ENCODE data around the gene CEBPE.

CEBPE gene

GRCh38 chr14:23089498-23090253, 29.4 kb downstream of the CEBPE start:
- TF ChIP-seq SNAI2 (CRISPR knock-in tag; IDR thresholded peaks at IDR 0.05) (no peak), ZC3H10 (CRISPR knock-in tag; IDR thresholded peaks at IDR 0.05) (no peak), ZFP3 (CRISPR knock-in tag; IDR thresholded peaks at IDR 0.05) (no peak), POU6F1 (CRISPR knock-in tag; IDR thresholded peaks at IDR 0.05; ENCODE audit: borderline replicate concordance, low read depth) (no peak), RARB (CRISPR knock-in tag; IDR thresholded peaks at IDR 0.05) (no peak), ZNF565 (CRISPR knock-in tag; conservative IDR thresholded peaks at IDR 0.05; ENCODE audit: low read depth) (no peak), PPARA (CRISPR knock-in tag; IDR thresholded peaks at IDR 0.05; ENCODE audit: borderline replicate concordance) (no peak), ZFP30 (CRISPR knock-in tag; IDR thresholded peaks at IDR 0.05) (no peak), BACH2 (CRISPR knock-in tag; IDR thresholded peaks at IDR 0.05; ENCODE audit: borderline replicate concordance) (no peak), OSR1 (CRISPR knock-in tag; IDR thresholded peaks at IDR 0.05) (no peak), TOX (CRISPR knock-in tag; IDR thresholded peaks at IDR 0.05; ENCODE audit: borderline replicate concordance) (no peak), ESRRG (CRISPR knock-in tag; IDR thresholded peaks at IDR 0.05) (no peak), ARNTL (CRISPR knock-in tag; IDR thresholded peaks at IDR 0.05; ENCODE audit: borderline replicate concordance, low read depth) (no peak), CSDC2 (CRISPR knock-in tag; IDR thresholded peaks at IDR 0.05) (no peak), ZNF70 (CRISPR knock-in tag; IDR thresholded peaks at IDR 0.05) (no peak), GLIS3 (CRISPR knock-in tag; IDR thresholded peaks at IDR 0.05) (no peak)
- TF ChIP-seq, protein P1, sequence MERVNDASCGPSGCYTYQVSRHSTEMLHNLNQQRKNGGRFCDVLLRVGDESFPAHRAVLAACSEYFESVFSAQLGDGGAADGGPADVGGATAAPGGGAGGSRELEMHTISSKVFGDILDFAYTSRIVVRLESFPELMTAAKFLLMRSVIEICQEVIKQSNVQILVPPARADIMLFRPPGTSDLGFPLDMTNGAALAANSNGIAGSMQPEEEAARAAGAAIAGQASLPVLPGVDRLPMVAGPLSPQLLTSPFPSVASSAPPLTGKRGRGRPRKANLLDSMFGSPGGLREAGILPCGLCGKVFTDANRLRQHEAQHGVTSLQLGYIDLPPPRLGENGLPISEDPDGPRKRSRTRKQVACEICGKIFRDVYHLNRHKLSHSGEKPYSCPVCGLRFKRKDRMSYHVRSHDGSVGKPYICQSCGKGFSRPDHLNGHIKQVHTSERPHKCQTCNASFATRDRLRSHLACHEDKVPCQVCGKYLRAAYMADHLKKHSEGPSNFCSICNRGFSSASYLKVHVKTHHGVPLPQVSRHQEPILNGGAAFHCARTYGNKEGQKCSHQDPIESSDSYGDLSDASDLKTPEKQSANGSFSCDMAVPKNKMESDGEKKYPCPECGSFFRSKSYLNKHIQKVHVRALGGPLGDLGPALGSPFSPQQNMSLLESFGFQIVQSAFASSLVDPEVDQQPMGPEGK (CRISPR knock-in tag; IDR thresholded peaks at IDR 0.05; ENCODE audit: borderline replicate concordance), result no peak
- ATAC-seq, result no peak

DNA sequence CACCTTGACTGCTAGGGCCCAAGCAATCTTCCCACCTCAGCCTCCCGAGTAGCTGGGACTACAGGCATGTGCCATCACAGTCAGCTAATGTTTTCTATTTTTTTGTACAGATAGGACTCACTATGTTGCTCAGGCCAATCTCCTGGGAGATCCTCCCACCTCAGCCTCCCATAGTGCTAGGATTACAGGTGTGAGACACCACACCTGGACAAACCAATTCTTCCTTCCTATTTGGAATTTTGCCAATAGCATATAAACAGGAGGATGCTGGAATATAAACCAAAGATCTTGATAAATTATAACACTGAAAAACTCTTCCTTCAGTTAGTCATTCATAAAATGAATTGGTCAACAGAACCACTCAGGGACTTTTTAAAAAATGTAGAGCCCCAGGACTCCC, 32.5 kb downstream of the CEBPE start:
- no peak for ATAC-seq

More for the DNA sequence above, 32.5 kb downstream of the CEBPE start:
- TF ChIP-seq RARB (CRISPR knock-in tag; IDR thresholded peaks at IDR 0.05), result no peak
- TF ChIP-seq ZNF565 (CRISPR knock-in tag; conservative IDR thresholded peaks at IDR 0.05; ENCODE audit: low read depth), result no peak
- TF ChIP-seq ISL1 (CRISPR knock-in tag; IDR thresholded peaks at IDR 0.05), result no peak
- no peak for TF ChIP-seq TOX (CRISPR knock-in tag; IDR thresholded peaks at IDR 0.05; ENCODE audit: borderline replicate concordance)
- TF ChIP-seq CSDC2 (CRISPR knock-in tag; IDR thresholded peaks at IDR 0.05), result no peak
- TF ChIP-seq, protein P1 (CRISPR knock-in tag; IDR thresholded peaks at IDR 0.05; ENCODE audit: borderline replicate concordance), result no peak
- no peak for TF ChIP-seq TSHZ2 (CRISPR knock-in tag; IDR thresholded peaks at IDR 0.05)
- no peak for TF ChIP-seq GLIS3 (CRISPR knock-in tag; IDR thresholded peaks at IDR 0.05)
- no peak for TF ChIP-seq OSR1 (CRISPR knock-in tag; IDR thresholded peaks at IDR 0.05)
- TF ChIP-seq ESRRG (CRISPR knock-in tag; IDR thresholded peaks at IDR 0.05), result no peak
- no peak for TF ChIP-seq ZFP30 (CRISPR knock-in tag; IDR thresholded peaks at IDR 0.05)
- TF ChIP-seq ZNF8 (CRISPR knock-in tag; IDR thresholded peaks at IDR 0.05), result no peak
- no peak for TF ChIP-seq ZC3H10 (CRISPR knock-in tag; IDR thresholded peaks at IDR 0.05)
- no peak for TF ChIP-seq SNAI2 (CRISPR knock-in tag; IDR thresholded peaks at IDR 0.05)
- TF ChIP-seq ZNF70 (CRISPR knock-in tag; IDR thresholded peaks at IDR 0.05), result no peak
- TF ChIP-seq ZFP3 (CRISPR knock-in tag; IDR thresholded peaks at IDR 0.05), result no peak
- no peak for TF ChIP-seq POU6F1 (CRISPR knock-in tag; IDR thresholded peaks at IDR 0.05; ENCODE audit: borderline replicate concordance, low read depth)
- no peak for TF ChIP-seq TCF4 (CRISPR knock-in tag; IDR thresholded peaks at IDR 0.05; ENCODE audit: borderline replicate concordance)
- TF ChIP-seq PPARA (CRISPR knock-in tag; IDR thresholded peaks at IDR 0.05; ENCODE audit: borderline replicate concordance), result no peak
